Measurements from ENCODE around the gene ALPI.

GRCh38 chr2:232485348-232485756 is 29.4 kb downstream of the ALPI start:
- TF ChIP-seq CTCF (IDR thresholded peaks at IDR 0.05) (no peak), EZH2 (IDR thresholded peaks at IDR 0.05) (no peak)
